Uterus (tissue), 2 donors: ENCODE data around the gene ANGEL1.

Experiments
- CTCF ChIP-seq, 4 experiments: fragments of 200-600 bp in 2 of 4; fragments of 450-650 bp in 2 of 4; sonication (generic) in 2 of 4; IDR thresholded peaks; one replicate each; pipeline ENCODE4 v1.5.1; 2016 to 2019; ENCODE audit warnings: antibody characterized with exemption in 4 of 4, mild to moderate bottlenecking in 2 of 4, moderate library complexity in 1 of 4
- POLR2A ChIP-seq, 2 donors: fragments of 450-650 bp; IDR thresholded peaks; one replicate each; pipeline ENCODE4 v1.6.1; 2016; ENCODE audit warnings: antibody characterized with exemption in 2 of 2, mild to moderate bottlenecking in 1 of 2, moderate library complexity in 1 of 2

- TF ChIP-seq POLR2A (IDR thresholded peaks at IDR 0.05) (no peak), CTCF (IDR thresholded peaks at IDR 0.05) (no peak)
Observed at GRCh38 chr14:76777721-76778120, 35.0 kb downstream of the ANGEL1 start.
